Raji (cell line): ENCODE results near the gene CILP2.

ENCODE experiments used
- POLR2A ChIP-seq: IDR thresholded peaks from 2 replicates; pipeline ENCODE4 v1.6.1; 2011; ENCODE audit warnings: low read depth, low read length, control low read depth; ENCODE audit not compliant: insufficient read depth

Gene CILP2

DNA sequence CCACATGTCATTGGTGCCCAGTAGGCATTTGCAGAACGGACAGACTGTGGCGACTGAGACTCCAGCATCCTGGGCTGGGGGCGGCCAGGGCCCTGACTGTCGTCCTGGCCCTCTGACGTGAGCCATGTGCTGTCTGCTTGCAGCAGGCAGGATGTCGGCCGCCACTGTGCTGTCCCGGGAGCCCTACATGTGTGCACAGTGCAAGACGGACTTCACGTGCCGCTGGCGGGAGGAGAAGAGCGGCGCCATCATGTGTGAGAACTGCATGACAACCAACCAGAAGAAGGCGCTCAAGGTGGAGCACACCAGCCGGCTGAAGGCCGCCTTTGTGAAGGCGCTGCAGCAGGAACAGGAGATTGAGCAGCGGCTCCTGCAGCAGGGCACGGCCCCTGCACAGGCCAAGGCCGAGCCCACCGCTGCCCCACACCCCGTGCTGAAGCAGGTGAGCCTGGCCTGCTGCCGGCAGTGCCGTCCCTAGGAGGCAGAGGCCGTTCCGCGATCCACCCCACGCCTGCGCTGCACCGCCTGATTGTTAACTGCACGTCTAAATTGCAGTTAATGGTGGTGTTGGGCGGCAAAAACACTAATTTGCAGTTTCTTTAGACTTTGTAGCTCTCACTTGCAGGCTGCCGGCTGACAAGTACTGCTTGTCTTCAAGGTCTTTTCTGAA lies 37.0 kb upstream of the CILP2 start:
- no peak for TF ChIP-seq POLR2A

DNA sequence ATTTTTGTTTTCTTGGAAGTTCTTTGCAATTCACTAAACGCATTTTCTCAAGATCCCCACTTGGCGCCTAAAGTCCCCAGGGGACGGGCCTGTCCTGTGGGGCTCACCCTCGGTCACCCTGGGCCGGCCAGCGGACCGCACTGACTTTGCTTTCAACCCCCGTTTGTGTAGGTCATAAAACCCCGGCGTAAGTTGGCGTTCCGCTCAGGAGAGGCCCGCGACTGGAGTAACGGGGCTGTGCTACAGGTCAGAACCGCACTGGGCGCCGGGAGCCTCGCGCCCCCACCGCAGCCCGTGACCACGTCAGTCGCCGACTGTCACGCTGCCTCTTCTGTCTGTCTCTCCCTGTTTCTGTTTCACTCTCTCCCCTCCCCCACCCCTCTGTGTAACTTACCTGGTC lies 36.3 kb upstream of the CILP2 start:
- no peak for TF ChIP-seq POLR2A

DNA sequence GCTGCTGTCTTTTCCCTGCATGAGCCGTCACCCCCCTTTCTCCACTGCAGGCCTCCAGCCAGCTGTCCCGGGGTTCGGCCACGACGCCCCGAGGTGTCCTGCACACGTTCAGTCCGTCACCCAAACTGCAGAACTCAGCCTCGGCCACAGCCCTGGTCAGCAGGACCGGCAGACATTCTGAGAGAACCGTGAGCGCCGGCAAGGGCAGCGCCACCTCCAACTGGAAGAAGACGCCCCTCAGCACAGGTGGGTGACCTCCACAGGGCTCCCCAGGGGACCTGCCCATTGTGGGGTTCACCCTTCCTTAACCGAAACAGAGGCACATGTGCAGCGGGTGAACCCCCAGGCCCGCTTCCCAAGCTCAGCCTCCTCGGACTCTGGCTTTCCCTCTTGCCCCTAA lies 35.8 kb upstream of the CILP2 start:
- TF ChIP-seq POLR2A = no peak

DNA sequence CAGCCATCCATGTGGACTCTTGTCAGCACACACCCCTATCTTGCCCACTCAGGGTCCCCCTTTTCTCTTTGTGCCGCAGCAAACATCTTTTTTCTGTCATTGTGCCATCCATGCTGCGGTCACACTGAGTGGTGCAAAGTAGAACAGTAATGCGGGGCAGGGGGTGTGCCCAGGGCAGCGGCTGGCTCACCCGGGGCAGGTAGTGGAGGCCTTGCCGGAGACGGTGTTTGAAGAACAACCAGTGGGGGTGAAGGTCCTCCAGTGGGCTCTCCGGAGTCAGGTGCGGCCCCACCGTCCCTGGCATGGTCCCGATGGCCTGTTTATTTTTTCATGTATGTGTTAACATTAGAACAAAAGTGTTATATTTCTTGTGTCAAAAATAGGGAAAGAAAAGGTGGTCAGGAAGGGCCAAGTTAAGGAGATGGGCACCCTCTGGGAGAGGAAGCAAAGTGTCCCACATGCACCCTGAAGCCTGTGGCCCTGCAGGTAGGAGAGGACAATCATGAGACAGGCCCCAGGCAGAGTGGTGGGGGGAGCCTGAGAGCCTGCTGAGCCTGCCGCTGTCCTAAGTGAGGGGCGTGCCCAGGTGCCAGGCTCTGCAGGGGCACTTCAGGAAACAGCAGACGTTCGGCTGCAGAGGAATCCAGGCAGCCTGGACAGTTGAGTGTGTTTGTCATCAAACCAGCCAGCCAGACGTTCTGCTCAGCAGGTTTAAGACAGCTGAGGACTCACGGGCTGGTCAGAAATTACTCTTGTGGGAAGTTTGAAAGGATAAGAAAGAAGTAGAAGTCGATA lies 35.1 kb upstream of the CILP2 start:
- TF ChIP-seq POLR2A = no peak

DNA sequence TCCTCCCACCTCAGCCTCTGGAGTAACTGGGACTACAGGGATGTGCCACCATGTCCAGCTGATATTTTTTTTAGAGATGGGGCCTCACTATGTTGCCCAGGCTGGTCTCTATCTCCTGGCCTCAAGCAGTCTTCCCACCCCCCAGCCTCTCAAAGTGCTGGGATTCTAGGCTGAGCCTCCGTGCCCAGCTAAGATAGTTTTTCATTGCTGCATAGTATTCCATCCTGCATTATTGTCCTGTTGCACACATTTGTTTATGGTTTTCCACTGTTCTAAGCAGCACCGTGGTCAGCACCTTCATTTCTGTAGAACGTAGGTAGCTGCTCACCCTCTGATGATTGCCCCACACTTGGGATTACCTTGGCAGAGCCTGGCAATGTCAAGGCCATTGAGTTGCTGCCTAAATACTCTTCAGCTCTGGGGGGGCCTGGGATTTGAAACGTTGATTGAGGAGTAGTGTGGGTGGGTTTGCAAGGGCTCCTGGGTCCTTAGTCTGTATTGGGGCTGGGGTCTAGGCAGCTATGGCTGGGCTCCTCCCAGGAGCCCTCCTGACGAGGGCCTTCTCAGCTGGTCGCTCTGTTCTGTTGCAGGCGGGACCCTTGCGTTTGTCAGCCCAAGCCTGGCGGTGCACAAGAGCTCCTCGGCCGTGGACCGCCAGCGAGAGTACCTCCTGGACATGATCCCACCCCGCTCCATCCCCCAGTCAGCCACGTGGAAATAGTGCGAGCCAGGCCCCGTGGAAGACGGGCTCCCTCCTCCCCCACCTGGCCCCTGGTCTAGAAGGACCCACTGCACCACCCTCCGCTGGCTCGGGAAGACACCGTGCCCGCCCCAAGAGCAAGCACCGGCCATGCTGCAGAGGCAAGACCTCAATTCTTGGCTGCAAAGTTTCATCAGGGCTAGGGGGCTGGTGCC lies 33.1 kb upstream of the CILP2 start:
- no peak for TF ChIP-seq POLR2A

DNA sequence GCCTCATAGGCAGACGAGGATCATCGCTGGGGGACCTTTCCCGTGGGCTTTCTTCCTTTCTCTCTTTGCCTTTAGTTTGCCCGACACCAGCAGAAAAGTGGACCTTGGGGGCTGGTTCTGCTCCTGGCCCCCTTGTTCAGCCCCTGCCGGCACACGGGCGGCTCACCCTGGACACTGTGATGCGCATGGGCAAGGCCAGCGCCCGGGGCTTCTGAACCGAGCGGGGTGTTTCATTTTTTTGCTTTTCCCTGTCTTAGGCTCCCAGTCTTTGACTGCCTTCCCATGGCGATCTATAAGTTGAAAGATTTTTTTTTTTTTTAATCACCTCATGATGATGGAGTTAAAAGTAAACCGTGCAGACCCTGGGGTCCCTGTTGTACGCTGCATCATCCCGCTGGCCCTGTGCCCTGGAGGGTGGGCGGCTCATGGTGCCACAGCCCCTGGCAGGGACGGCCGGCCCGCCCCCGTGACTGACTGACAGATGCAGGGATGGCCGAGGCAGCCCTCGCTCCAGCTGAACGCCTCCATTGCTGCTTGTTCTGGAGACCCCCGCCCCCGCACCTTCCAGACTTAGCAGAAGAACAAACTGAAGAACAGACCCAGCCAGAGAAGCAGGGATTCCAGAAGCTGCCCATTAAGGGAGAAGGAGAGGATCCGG lies 32.3 kb upstream of the CILP2 start:
- no peak for TF ChIP-seq POLR2A

DNA sequence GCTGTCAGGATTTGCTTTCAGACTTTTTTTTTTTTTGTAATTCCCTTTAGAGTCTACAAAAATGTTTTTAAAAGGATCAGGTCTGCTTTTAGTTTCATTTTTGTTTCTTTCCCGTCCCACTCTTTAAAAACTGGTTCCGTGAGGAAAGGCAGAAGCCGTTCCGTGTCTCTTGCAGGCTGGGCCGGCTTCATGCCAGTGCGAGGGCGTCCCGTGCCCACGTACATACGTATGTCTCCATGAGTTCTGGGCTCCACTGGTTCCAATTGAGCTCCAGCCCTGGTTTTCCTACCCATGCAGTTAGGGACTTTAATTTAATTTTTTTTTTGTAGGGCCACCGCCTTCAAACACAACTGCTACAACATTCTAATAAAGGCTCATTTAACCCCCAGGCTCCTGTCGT lies 31.5 kb upstream of the CILP2 start:
- no peak for TF ChIP-seq POLR2A

DNA sequence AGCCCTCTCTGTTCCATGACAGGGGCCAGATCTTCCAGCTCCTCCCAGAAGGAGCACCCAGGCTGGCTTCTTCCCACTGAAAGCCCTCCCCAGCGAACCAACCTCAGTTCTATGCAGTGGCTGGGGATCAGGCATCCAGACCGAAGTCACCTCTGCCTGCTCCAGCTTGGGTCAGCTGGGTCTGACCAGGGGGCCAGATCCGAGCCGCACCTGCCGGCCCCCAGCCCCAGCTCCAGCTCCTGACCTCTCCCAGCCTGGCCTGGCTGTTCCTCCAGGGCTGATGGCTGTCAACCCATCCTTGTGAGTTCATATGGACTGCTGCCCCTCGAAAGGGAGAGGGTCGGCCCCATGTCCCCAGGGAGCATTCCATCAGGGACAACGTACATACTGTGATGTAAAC lies 30.7 kb upstream of the CILP2 start:
- TF ChIP-seq POLR2A = no peak

DNA sequence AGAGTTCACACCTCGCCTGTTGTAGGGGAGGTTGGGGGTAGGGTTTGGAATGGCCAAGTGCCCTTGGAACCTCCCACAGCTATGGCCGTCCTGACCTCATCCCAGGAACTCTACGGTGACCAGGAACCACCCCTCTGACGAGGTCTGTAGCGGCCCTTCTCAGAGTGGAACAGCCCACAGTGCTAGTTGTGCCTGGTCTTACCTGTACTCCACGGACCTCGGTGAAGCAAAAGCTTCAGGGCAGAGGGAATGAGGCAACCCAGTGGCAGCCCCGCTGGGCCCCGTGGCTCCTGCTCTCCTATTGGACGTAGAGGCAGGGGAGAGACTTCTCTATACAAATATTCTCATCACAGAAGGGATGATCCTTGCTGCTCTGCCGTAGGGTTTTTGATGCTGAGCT lies 29.8 kb upstream of the CILP2 start:
- no peak for TF ChIP-seq POLR2A

DNA sequence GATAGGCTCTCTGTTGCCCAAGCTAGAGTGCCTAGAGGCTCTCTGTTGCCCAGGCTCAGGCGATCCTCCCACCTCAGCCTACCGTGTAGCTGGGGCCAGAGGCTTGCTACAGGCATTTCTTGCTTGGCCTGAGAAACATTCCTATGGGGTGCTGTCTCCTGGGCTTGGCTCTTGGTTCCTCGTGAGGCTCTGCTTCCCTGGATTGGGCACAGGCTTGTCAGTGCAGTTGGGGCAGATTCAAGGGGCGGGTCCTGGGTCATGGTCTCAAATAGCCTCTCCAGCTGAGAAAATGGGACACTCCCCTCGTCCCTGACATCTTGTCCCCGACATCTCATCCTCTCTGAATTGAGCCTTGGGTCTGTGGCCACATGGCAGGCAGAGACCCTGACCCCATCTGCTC lies 27.6 kb upstream of the CILP2 start:
- TF ChIP-seq POLR2A = no peak

DNA sequence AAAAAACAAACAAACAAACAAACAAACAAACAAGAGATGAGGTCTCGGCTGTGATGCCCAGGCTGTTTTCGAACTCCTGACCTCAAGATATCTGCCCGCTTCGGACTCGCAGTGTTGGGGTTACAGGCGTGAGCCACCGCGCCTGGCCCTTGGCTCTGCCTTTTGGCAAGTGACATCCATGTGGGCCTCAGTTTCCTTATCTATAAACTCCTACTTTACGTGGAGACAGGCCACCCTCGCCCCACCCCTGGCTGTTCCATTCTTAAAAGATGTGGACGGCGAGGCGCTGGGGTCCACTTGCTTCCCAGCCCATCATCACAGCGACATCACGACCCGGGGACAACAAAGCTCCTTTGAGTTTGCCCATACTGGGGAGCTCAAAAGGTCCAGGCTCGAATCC lies 24.4 kb upstream of the CILP2 start:
- TF ChIP-seq POLR2A = no peak

DNA sequence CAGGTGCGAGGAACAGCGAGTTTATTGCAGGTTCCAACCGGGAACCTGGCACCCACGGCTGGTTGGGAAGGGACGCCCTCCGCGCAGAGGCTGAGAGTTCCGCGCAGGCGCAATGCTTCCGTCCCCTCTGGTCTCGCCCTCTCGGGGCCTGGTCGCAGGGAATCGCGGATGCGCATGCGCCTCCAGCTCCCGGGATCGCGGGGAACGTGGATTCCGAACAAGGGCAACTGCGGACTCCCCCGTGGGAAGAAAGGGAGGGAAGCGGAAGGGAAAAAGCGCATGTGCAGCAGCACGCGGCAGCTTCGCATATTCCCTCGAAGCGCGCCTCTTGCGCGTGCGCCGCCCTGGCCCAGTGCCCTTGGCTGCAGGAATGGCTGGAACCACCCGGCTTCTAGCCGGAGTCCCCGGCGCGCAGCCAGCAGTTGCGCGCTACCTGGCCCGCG lies 23.8 kb upstream of the CILP2 start:
- TF ChIP-seq POLR2A = no peak

DNA sequence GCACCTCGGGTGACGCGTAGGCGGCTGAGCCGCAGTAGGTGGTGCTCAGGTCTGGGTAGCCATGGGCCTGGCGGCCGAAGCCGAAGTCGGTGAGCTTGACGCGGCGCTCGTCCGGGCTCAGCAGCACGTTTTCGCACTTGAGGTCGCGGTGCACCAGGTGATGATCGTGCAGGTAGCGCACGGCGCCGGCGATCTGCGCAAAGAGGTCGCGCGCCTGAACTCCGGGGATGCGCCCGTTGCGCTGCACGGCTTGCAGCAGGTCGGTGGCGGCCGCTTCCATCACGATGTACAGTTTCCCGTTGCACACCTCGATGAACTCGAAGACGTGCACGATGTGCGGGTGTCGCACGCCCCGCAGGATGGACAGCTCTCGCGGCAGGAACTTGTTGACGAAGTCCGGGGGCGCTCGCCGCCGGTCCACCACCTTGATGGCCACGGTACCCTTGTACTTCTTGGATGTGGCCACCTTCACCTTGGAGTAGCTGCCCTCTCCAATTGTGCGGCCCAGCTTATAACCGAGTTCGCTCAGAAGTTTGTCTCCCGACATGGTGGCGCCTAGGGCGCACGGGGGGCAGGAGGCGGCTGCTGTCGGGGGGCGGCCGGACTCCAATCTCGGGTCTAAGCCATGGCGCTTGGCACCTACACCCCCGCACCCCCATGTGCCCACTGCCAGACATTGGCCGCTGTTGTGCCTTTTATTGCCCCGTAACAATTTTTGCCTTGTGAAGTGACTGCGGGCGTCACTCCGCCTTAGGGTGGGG lies 23.0 kb upstream of the CILP2 start, which contains the start of gene TSSK6:
TSSK6 (minus strand) TSS at position 668 of the 761 bp plus-strand sequence; CDS start at position 547, 121 bp downstream.
- no peak for TF ChIP-seq POLR2A
